NCI-H2196 treated with DMSO at 0.1 percent for 48 hours (cell line): ENCODE data around the gene LRMDA.

Source experiments
- DNase-seq: peaks from one replicate; lab custom pipeline; 2025; ENCODE audit not compliant: unreplicated experiment; lab: John Stamatoyannopoulos, UW

The LRMDA gene

DNA sequence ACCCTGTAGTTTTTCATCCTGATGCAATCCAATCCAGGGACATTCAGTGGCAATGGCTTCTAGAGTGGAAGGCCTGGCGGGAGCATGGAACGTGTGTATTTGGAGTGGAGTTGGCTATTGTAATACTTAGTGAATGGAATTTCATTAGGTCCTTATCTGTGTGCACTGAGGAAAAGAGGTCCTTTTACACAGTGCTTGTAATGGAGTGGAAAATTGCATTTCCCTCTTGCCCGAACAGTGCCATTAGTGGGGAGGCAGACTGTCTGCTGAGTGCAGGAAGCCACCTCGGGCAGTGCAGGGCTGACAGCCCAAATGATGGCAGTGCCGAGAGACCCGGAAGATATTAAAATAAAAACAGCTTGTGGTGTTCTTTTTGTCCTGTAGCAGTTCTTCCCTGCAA lies 786.6 kb downstream of the LRMDA start:
- DNase-seq, result no peak

DNA sequence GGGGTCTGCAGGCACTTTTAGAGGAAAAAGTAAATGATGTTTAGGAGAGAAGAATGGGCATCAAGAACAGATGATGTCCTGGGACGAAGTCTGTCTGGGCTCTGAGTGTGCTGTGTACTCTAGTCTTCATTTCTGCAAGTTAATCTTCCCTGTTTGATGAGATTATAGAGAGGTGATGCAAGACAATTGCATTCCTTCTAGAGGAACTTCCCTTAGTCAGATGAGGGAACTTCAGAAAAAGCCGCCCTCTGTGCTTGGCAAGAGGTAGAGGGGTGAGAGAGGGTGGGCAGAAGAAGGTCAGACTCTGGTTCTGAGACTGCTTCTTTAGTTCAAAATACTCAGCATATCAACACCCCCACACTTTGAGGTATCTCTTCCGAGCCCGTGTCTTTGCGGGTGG lies 797.9 kb downstream of the LRMDA start:
- DNase-seq, result no peak

DNA sequence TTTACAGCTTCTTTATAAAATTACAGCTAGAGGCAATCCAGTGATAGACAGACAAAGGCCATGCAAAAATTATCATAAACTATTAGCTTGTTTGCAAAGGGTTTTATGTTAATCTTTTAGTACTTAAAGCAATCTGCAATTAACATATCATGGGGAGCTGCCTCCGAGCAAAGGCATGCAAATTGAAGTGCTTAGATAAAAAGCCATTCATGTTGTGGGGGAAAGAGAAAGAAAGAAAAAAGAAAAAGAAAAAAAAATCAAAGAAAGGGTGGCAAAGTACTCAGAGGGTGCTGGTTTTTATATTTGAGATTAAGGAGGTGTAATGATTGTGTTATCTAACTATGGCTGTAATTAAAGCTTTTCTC lies 799.5 kb downstream of the LRMDA start:
- no peak for DNase-seq

DNA sequence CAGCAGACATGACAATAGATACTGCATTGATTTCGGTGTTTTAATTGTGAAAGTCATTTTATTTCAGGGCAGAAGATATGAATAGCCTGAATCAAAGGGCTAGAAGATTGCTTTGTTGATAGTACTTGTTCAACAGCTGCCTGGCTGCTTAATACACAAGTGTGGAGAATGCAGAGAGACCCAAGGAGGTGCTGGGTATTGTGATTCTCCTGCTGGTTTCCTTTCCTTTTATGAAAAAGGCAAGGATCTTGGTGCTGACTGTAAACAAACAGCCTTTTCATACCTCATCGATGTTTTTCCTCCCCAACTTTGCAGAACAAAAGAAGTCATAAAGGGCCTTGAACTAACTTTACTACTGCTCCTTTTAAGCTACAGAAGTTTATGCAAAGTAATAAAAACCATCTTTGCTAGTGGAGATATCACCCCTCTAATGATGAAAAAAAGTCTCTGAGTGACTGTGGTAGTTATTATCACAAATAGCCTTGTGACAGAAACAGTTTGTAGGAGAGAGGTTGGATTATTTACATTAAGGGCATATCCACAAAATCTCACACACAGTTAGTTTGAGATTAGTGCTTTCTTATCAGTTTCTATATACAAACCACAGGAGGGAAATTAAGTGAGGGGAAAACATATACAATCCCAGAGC lies 800.0 kb downstream of the LRMDA start:
- no peak for DNase-seq

DNA sequence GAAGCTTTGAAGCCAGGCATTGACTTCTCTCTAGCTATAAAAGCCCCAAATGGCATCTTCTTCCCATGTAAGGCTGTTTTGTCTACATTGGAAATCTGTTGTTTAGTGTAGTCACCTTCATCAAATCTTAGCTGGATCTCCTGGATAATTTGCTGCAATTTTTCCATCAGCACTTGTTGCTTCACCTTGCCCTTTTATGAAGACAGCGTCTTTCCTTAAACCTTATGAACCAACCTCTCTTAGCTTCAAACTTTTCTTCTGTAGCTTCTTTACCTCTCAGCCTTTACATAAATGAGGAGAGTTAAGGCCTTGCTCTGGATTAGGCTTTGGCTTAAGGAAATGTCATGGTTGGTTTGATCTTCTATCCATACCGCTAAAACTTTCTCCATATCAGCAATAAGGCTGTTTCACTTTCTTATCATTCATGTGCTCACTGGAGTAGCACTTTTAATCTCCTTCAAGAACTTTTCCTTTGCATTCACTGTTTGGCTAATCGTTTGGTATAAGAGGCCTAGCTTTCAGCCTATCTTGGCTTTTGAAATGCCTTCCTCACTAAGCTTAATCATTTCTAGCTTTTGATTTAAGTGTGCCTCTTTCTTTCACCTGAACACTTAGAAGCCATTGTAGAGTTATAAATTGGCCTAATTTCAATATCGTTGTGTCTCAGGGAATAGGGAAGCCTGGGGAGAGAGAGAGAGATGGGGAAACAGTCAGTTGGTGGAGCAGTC lies 803.2 kb downstream of the LRMDA start:
- no peak for DNase-seq

DNA sequence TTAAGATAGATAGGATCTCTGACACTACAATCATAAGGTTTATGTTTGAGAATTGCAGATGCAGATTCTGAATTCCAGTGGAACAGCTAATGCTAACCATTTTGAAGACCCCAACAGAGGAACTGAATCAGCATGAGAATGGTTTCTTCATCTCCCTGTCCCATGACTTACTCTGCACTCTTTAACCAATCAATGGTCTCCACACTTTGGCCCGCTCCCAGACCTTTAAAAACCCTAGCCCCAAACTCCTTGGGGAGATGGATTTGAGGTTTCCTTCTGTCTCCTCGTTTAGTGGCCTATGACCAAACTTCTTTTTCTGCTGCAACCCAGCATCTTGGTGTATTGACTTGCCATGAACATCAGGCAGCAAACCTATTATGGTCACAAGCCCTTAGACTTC lies 804.9 kb downstream of the LRMDA start:
- no peak for DNase-seq

DNA sequence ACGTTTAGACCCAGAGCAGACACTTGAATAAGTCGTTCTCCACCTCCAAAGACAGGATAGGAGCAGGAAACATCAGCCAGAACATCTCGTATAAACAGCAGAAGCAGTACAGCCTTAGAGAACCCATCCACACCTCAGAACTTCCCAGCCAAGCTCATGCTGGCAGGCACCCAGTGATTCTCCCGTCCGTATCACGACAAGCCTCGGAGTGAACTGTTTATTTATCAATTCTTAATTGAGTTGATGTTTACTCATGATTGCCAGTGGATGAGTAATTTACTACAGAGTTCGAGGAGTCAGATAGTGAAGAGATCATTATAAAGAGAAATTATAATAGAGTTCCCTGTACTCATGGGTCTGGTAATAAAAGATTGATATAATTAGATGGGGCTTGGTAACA lies 811.5 kb downstream of the LRMDA start:
- no peak for DNase-seq

DNA sequence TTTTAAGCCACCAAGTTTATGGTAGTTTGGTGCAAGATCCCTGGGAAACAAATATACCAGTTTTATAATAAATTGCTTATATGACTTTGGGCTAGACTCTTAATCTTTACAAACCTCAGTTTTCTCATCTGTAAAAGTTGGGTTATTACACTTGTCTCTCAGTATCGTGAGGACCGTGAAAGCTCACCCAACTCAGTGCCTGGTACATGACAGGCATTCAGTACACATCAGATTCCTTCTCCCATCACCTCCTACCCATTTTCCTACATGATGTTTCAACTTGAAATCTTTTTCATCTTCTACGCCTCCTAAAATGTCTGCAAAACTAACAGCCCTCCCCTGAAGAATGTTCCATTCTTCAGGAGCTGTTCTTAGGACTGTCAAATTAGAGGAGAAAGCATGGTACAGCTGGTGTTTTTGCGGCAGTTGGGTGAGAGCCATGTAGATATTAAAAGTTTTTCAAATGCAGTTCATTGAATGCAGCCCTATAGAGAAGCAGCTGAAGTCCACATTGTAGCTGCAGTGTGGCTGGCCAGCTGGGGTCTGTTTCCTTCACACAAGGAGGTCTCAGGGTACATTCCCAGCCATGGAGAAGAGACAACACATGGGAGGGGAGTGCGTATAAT lies 812.8 kb downstream of the LRMDA start:
- no peak for DNase-seq

DNA sequence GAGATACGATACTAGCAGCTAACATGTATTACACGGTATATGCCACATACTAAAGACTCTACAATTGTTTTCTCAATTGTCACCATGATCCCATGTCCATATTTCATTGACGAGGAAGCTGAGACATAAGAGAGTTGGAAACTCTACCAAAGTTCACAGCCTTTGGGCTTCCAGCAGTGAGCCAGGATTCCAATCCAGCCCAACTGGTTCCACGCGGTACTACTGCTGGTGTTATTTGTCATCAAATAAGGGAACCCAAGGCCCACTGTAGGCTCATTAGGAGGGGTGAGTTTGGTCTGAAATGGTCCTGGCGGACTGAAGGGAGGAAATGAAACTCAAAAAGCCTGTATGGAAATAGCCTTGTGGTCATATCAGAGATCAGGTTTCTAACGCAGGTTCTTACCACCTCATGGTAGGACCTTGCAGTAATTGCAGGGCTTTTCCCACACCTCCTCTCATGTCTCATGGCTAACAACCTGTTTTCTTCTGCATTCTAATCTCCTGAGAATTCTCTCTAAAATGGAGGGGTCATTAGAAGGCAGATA lies 814.6 kb downstream of the LRMDA start:
- no peak for DNase-seq

DNA sequence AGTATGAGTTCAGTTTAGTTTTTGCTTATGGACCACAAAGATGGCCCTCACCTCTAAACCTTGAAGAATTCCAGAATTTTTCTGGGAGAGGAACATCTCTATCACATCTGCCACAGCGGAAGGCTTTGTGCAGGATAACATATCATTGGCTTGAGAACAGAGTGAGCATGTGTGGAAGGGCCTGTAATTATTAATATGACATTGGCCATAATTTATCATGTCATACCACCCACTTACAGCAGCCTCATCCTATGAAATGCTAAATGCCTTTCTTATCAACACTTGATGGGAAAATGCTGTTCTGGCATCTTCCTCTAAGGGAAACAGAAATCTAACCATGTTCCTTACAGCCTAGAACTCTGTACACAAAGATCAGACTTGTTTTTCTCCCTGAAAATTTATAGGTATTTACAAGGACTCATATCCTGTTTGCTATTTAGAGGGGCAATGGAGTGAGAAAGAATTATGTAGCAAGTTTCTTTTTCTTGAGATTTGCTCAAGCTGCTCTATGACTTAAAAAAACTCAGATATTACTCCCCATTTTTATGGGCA lies 817.3 kb downstream of the LRMDA start:
- DNase-seq, result no peak

DNA sequence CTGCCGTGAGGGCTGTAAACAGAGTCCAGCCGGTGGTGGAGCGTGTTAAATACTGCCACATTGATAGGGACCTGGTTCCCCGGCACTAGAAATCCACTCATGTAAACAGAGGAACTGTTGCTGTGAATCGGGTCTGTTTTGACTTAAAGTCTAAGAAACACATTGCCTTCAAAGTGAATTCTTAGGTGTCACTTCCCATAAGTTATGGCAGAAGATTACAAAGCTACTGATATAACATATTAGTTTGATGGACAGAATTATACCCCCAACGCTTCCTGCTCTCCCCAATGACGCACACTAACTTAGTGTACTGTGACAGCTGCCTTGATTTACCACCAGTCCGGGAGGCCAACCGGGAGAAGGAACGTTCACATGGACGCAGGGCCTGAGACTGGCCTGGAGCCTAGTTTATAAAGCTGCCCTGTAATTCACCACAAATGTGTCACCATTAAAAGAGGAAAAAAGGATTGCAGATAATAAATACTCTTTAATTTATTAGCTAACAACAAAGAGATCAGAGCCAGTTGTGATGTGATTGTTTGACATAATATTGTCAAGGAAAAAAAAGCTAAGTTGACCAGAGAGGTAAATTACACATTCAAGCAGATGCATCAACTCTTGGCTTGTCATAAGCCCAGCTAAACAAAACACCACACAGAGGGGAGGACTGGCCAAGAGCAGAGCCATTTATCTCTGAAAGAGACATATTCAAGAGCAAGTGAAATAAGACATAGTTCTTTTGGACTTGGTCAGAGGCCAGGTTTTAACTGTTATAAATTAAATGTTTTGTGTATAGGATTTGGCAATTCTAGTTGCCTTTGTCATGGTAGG lies 820.6 kb downstream of the LRMDA start:
- no peak for DNase-seq

DNA sequence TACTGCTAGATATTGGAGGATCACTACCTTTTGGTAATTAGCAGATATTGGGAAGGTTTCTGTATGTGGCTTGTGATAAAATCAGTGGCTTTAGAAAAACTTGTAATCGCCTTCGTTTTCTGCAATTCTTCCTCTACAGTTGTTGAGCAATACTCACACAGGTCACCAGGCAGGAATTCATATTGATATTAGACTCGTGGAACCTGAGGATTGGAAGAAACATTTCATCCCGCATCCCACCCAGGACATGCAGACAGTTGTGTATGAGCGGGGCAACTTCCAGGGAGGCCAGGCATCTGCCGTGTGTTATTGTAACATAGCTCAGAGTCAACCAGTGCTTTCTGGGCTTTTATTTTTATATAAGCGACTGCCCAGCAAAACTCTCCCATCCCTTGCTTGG lies 821.3 kb downstream of the LRMDA start:
- DNase-seq, result no peak

DNA sequence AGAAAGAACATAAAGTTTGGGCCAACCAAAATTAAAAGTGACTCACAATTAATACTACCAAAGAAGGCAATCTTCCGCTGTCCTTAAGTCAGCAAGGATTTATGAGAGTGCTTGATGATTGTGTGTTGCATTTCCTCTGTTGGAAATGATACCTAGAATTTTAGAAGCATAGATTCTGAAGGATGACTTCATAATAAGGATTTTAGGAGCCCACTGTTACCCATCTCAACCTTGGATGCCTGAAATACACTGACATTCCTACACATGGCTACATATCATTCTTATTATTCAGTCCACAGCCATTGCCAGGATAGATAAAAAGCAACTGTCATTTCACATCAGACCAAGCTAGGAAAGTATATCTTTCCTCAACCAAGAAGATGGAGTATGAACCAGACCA lies 823.8 kb downstream of the LRMDA start:
- DNase-seq, result no peak

DNA sequence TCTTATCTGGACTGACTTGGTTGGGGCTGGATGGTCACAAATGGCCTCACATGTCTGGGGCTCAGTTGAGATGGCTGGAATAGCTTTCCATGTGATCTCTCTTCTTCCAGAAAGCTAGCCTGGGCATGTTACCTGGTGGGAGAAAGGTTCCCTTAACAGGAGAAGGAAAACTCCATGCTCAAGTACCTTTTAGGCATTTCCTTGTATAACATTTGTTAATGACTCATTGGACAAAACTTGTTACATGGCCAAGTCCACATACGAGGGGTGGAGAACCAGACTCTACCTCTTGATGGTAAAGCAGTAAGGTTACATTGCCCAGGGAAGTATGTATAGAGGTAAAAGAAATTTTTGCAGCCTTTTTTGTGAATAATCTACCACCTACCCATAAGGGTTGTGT lies 826.4 kb downstream of the LRMDA start:
- no peak for DNase-seq

DNA sequence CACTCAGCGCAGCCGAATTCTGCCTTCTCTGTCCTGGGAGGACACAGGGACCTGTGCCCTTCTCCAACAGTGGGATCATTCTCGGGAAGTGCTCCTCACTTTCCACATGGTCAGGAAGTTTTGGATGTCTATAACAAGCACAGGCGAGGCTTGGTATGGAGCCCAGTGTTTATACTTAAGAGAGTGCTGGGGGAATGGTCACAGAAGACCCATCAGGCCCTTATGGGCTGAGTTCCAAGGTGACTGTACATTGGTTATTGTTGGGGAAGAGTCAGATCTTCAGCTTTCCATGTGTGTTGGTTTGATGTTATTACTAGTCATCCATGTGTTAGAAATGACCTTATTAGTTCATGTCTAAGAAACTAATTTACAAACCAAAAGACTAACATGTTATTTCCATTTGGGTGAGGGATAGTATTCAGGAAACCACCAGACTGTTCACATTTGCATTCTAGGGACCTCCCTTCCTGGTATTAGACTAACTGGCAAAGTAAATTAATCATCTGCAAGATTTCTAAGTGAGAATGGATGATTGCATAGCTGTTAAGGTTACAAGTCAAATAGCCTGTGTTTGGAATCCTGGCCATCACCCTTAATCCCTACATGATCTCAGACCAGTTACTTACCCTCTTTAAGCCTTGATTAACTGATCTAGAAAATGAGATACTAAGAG lies 834.2 kb downstream of the LRMDA start:
- no peak for DNase-seq

DNA sequence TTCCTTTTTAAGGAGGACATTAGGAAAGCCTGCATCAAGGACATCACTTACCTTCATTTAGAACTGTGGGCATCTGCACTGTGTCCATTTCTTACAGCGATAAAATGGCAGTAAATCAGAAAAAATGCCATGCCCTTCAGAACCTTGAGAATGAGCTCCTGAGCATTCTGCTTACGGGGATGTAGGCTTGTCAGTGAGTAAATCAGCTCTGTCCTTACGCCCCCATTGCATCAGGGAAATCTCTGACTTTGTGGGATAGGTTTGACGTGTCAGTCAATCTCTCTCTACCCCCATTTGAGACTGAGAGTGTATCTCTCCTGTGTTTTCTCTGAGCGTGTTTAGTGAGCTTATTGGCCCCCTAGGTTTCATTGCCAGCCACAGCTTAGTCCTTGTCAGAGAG lies 837.1 kb downstream of the LRMDA start:
- DNase-seq, result no peak

DNA sequence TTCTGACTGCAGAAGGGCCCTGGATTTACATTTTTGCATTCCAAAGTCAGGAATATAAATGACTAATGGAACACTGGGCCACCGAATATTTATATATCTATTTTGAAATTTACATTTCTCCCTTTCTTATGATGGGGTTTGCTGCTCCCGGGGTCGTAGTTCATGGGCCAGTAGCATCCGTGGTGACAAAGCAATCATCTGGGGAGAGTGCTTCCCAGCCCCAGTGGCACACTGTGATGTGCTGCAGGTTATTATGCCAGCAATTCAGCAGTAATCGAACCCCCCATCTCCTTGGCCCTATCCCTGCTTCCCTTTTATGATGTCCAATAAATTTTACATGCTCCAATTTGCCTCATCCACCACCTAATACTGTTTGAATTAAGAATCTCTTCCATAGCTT lies 837.5 kb downstream of the LRMDA start:
- DNase-seq, result no peak

DNA sequence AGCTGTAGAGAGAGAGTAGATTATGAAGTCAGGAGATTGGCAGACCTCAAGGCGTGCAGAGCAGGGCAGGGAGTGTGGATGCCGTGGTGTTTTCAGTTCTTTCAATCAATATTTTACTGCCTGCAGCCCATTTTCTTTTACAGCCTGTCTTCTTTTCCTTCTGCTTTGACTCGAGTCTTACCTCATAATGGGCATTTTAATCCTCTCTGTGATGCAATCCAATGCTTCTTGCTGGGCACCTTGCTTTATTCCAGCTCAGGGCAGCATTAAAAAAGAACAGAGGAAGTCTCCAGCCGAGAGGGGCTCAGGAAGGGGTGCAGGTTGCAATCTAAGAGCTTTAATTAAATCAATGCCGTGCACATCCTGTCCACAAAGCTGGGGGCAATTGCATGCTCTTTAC lies 839.0 kb downstream of the LRMDA start:
- DNase-seq, result no peak

DNA sequence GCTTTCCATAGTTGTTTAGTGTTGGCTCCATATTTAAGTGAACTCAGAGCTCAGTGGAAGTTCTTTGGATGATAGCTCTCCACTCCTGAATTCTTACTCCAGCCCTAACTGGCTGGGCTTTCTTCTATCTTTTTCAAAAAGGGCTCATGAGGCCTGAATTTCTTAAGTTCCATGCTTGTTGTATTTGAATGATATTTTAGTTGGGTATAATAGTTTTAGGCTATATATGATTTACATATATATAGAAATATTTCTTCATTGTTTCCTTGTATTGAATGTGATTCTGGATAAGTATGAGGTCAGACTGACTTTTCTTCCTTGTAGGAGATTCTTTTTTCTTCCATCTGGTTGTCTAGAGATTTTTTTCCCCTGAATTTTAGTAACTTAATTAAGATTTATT lies 843.5 kb downstream of the LRMDA start:
- DNase-seq, result no peak

DNA sequence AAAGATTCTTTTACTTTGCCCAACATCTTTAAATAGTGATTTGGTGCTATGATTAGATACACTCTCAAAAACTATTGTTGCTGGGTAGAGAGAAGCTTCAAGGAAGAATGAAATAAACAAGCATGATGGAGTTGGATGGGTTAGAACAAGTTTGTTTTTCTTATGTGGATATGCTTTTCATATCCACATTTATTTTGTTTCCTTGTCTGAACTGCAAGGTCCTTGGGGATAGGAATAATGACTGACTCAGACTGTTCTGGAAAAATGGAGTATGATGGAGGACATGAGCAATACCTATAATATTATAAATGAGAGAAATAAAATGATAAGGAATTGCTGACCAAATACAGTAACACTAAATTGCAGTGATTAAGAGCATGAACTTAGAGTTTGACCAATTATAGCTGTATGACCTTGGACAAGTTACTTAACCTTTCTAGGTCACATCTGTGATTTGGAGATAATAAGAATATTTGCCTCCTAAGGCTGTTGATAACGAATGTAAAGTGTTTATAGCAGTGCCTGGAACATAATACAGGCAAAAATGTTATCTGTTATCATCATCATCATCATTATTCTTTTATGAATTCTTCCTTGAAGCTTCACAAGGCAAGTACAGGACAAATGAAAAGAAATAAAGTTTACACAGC lies 847.5 kb downstream of the LRMDA start:
- no peak for DNase-seq
